HepG2 (cell line): Measurements from ENCODE around the gene STRADB. TPM values are rescaled to one million over a fixed set of nuclear protein-coding genes. Genes with fewer than 3 reads are reported as not detected.

ENCODE experiments used
- JDP2 ChIP-seq: sonication (generic); formaldehyde crosslinking; IDR thresholded peaks from 2 replicates; pipeline ENCODE4 v1.8.1; 2022; ENCODE audit warnings: missing genetic modification reagents, borderline replicate concordance
- KAT8 ChIP-seq: IDR thresholded peaks from 2 replicates; pipeline ENCODE4 v1.6.1; 2016; ENCODE audit warnings: missing genetic modification reagents, missing compliant biosample characterization
- MBD4 ChIP-seq: IDR thresholded peaks from 2 replicates; pipeline ENCODE4 v1.6.1; 2012; ENCODE audit warnings: low read length, inconsistent platforms, borderline replicate concordance
- NFRKB ChIP-seq: fragments of 450-650 bp; IDR thresholded peaks from 2 replicates; pipeline ENCODE4 v1.6.1; 2017
- ONECUT2 ChIP-seq: sonication (generic); formaldehyde crosslinking; IDR thresholded peaks from 2 replicates; pipeline ENCODE4 v1.4.0; 2020; ENCODE audit warnings: missing genetic modification reagents
- SP4 ChIP-seq: sonication (generic); formaldehyde crosslinking; IDR thresholded peaks from 2 replicates; pipeline ENCODE4 v1.8.1; 2023; ENCODE audit warnings: mild to moderate bottlenecking, missing genetic modification reagents
- SRSF4 ChIP-seq: fragments of 200-400 bp; formaldehyde crosslinking; IDR thresholded peaks from one replicate; pipeline ENCODE4 v1.6.1; 2018; ENCODE audit warnings: mild to moderate bottlenecking, low read depth, low read length, moderate library complexity; ENCODE audit not compliant: poor library complexity, severe bottlenecking
- THYN1 ChIP-seq: sonication (generic); formaldehyde crosslinking; IDR thresholded peaks from 2 replicates; pipeline ENCODE4 v1.8.1; 2023; ENCODE audit warnings: low read depth, mild to moderate bottlenecking, moderate library complexity, missing genetic modification reagents, borderline replicate concordance
- XBP1 ChIP-seq: sonication (generic); formaldehyde crosslinking; IDR thresholded peaks from 2 replicates; pipeline ENCODE4 v1.5.0; 2020; ENCODE audit warnings: missing genetic modification reagents
- ZNF10 ChIP-seq: sonication (generic); formaldehyde crosslinking; IDR thresholded peaks from 2 replicates; pipeline ENCODE4 v1.4.0; 2020; ENCODE audit warnings: mild to moderate bottlenecking, low read depth, missing genetic modification reagents, borderline replicate concordance
- ZNF256 ChIP-seq: sonication (generic); formaldehyde crosslinking; conservative IDR thresholded peaks from 2 replicates; pipeline ENCODE4 v1.4.0; 2020; ENCODE audit warnings: missing genetic modification reagents
- ZNF335 ChIP-seq: sonication (generic); formaldehyde crosslinking; IDR thresholded peaks from 2 replicates; pipeline ENCODE4 v1.4.0; 2020; ENCODE audit warnings: missing genetic modification reagents
- ZNF670 ChIP-seq: sonication (generic); formaldehyde crosslinking; IDR thresholded peaks from 2 replicates; pipeline ENCODE4 v1.8.0; 2022; ENCODE audit warnings: mild to moderate bottlenecking, missing genetic modification reagents, borderline replicate concordance
- ZNF674 ChIP-seq: sonication (generic); formaldehyde crosslinking; IDR thresholded peaks from 2 replicates; pipeline ENCODE4 v1.5.0; 2020; ENCODE audit warnings: low read depth, mild to moderate bottlenecking, missing genetic modification reagents
- ZNF788 ChIP-seq: sonication (generic); formaldehyde crosslinking; IDR thresholded peaks from 2 replicates; pipeline ENCODE4 v1.5.0; 2020; ENCODE audit warnings: mild to moderate bottlenecking, missing genetic modification reagents, borderline replicate concordance
- ZNF792 ChIP-seq: IDR thresholded peaks from 2 replicates; pipeline ENCODE4 v1.6.1; 2016
- polyA plus RNA-seq, 8 experiments: library from polyadenylated mRNA; depleted of rRNA in 3 of 8; stranded (reverse) in 7 of 8; unstranded in 1 of 8; fragments of >200 nt; fragmentation: Illumina TruSeq in 4 of 8; extraction: Trizol in 4 of 8; gene quantifications; 2 replicates each; pipeline versions ENCODE4 v1.2.1 to v1.2.3, GENCODE V29; 2011 to 2016; ENCODE audit warnings: low read depth in 4 of 8, missing spikeins in 1 of 8, mixed read lengths in 1 of 8; ENCODE audit not compliant: insufficient read depth in 1 of 8
- total RNA-seq, 5 experiments: library from RNA; depleted of rRNA; stranded (reverse); fragments of >200 nt; fragmentation: Illumina TruSeq; extraction: Trizol; gene quantifications; 2 replicates each; pipeline ENCODE4 v1.2.3, GENCODE V29; 2016; ENCODE audit warnings: low read depth in 1 of 5
- TF ChIP-seq, protein P1 (sequence below): sonication (generic); formaldehyde crosslinking; IDR thresholded peaks from 2 replicates; pipeline ENCODE4 v1.9.0; 2021; ENCODE audit warnings: mild to moderate bottlenecking, missing genetic modification reagents
- TF ChIP-seq, protein P2 (sequence below): sonication (generic); formaldehyde crosslinking; IDR thresholded peaks from 2 replicates; pipeline ENCODE4 v1.8.0; 2022; ENCODE audit warnings: mild to moderate bottlenecking, missing genetic modification reagents; ENCODE audit not compliant: insufficient replicate concordance
- TF ChIP-seq, protein P3 (sequence below): sonication (generic); formaldehyde crosslinking; IDR thresholded peaks from 2 replicates; pipeline ENCODE4 v1.5.0; 2020; ENCODE audit warnings: missing genetic modification reagents, mild to moderate bottlenecking, borderline replicate concordance

Gene STRADB
- total and polyA plus RNA-seq, 2 of the 13 experiments (the other 11 are each of a cell fraction or from before 2014, with no cell fraction given), result 34.1 to 66.6 TPM

DNA sequence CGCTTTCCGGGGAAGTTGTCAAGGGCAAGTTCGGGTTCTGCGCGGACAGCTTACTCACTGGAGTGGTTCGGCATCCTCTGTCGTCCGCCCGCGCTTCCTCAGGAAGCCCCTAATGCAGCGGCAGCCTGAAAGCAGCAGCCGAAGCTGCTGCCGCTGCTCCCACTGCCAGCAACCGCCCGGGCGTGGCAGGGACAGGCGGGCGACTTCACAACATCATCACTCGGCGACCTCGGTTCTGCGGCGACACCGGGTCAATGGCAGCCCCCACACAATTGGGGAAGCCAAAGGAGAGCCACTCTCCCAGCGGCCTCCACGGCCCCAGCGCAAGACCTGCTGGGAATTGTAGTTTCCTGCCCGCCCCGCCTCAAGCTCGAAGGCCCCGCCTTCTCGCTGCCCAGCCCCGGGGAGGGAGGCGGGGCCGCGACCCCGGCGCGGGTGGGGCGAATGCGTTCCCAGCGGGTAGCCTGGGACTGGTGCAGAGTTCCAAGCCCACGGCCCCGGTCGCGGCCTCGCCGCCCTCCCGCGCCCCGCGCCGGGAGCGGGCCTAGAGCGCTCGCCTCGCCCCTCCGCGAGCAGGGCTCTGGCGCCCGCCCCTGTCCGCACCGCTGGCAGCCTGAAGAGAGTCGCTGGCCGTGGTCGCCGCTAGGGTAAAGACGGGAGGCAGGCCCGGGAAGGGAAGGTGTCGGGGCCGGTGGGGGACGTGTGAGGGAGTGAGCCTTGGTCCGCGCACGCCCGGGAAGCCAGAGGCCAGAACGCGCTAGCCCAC, at the start of gene STRADB, which contains the start of gene TRAK2 (continued):
- TF ChIP-seq ZNF256 (CRISPR knock-in tag), result peak; percentile 83
- TF ChIP-seq ZNF788, result peak; percentile 98
- peak; percentile 97 for TF ChIP-seq KAT8 (CRISPR knock-in tag)
- no peak for TF ChIP-seq MBD4
- TF ChIP-seq ZNF335 (CRISPR knock-in tag), result peak; percentile 90
- TF ChIP-seq, protein P1, sequence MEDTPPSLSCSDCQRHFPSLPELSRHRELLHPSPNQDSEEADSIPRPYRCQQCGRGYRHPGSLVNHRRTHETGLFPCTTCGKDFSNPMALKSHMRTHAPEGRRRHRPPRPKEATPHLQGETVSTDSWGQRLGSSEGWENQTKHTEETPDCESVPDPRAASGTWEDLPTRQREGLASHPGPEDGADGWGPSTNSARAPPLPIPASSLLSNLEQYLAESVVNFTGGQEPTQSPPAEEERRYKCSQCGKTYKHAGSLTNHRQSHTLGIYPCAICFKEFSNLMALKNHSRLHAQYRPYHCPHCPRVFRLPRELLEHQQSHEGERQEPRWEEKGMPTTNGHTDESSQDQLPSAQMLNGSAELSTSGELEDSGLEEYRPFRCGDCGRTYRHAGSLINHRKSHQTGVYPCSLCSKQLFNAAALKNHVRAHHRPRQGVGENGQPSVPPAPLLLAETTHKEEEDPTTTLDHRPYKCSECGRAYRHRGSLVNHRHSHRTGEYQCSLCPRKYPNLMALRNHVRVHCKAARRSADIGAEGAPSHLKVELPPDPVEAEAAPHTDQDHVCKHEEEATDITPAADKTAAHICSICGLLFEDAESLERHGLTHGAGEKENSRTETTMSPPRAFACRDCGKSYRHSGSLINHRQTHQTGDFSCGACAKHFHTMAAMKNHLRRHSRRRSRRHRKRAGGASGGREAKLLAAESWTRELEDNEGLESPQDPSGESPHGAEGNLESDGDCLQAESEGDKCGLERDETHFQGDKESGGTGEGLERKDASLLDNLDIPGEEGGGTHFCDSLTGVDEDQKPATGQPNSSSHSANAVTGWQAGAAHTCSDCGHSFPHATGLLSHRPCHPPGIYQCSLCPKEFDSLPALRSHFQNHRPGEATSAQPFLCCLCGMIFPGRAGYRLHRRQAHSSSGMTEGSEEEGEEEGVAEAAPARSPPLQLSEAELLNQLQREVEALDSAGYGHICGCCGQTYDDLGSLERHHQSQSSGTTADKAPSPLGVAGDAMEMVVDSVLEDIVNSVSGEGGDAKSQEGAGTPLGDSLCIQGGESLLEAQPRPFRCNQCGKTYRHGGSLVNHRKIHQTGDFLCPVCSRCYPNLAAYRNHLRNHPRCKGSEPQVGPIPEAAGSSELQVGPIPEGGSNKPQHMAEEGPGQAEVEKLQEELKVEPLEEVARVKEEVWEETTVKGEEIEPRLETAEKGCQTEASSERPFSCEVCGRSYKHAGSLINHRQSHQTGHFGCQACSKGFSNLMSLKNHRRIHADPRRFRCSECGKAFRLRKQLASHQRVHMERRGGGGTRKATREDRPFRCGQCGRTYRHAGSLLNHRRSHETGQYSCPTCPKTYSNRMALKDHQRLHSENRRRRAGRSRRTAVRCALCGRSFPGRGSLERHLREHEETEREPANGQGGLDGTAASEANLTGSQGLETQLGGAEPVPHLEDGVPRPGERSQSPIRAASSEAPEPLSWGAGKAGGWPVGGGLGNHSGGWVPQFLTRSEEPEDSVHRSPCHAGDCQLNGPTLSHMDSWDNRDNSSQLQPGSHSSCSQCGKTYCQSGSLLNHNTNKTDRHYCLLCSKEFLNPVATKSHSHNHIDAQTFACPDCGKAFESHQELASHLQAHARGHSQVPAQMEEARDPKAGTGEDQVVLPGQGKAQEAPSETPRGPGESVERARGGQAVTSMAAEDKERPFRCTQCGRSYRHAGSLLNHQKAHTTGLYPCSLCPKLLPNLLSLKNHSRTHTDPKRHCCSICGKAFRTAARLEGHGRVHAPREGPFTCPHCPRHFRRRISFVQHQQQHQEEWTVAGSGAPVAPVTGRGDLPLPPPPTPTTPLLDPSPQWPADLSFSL (CRISPR knock-in tag), result no peak
- peak; percentile 93; the same call in 1 of the 2 replicates for TF ChIP-seq ZNF670 (CRISPR knock-in tag)
- peak; percentile 54; the same call in 1 of the 2 replicates for TF ChIP-seq ZNF792 (CRISPR knock-in tag)
- TF ChIP-seq, protein P2, sequence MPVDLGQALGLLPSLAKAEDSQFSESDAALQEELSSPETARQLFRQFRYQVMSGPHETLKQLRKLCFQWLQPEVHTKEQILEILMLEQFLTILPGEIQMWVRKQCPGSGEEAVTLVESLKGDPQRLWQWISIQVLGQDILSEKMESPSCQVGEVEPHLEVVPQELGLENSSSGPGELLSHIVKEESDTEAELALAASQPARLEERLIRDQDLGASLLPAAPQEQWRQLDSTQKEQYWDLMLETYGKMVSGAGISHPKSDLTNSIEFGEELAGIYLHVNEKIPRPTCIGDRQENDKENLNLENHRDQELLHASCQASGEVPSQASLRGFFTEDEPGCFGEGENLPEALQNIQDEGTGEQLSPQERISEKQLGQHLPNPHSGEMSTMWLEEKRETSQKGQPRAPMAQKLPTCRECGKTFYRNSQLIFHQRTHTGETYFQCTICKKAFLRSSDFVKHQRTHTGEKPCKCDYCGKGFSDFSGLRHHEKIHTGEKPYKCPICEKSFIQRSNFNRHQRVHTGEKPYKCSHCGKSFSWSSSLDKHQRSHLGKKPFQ (CRISPR knock-in tag), result no peak
- TF ChIP-seq NFRKB, result no peak
- no peak for TF ChIP-seq ZNF674 (CRISPR knock-in tag)
- TF ChIP-seq JDP2 (CRISPR knock-in tag), result no peak; the same call in 1 of the 2 replicates
- TF ChIP-seq ZNF10 (CRISPR knock-in tag), result no peak
- peak; percentile 34 for TF ChIP-seq SRSF4
- no peak for TF ChIP-seq ONECUT2 (CRISPR knock-in tag)
- TF ChIP-seq SP4 (CRISPR knock-in tag), result peak; percentile 93
- no peak for TF ChIP-seq THYN1
- TF ChIP-seq, protein P3, sequence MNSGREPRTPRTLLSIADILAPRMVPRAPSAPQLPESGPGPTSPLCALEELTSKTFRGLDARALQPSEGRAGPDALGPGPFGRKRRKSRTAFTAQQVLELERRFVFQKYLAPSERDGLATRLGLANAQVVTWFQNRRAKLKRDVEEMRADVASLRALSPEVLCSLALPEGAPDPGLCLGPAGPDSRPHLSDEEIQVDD (CRISPR knock-in tag), result no peak
- TF ChIP-seq XBP1 (CRISPR knock-in tag), result no peak
